IMR-90 (cell line): ENCODE data around the gene FBN3. TPM values are rescaled to one million over a fixed set of nuclear protein-coding genes. Genes with fewer than 3 reads are reported as not detected.

Experiments
- ATAC-seq: fragments of 200-7000 bp; cut with Tn5 transposase; 2 replicates; pipeline ENCODE4 v1.9.1; 2020; ENCODE audit warnings: low read depth, mild to moderate bottlenecking, moderate library complexity
- BruUV-seq: library from RNA; stranded (reverse); fragments of 400-500 nt; replicated peaks from 2 replicates; lab custom pipeline; 2021; lab: Mats Ljungman, UMichigan
- CTCF ChIA-PET: fragments of 300-600 bp; formaldehyde crosslinking; extraction: SDS; loops from one replicate; lab custom pipeline; 2021; ENCODE audit warnings: antibody characterized with exemption; lab: Yijun Ruan, JAX
- POLR2A ChIA-PET: fragments of 300-600 bp; sonication (Branson Sonifier 250); formaldehyde crosslinking; loops from one replicate; lab custom pipeline; 2022; ENCODE audit warnings: antibody characterized with exemption; ENCODE audit not compliant: unreplicated experiment; lab: Charles Lee
- DNase-seq: peaks from one replicate; pipeline ENCODE4 v3.0.0; 2013
- H2AFZ ChIP-seq: replicated peaks from 2 replicates; pipeline ENCODE3; 2013; ENCODE audit warnings: low read length, mild to moderate bottlenecking; ENCODE audit not compliant: poor library complexity
- H2AK5ac ChIP-seq: 2 replicates; pipeline ENCODE4 v1.6.1; 2013; ENCODE audit warnings: low read depth, low read length, inconsistent platforms
- H2AK9ac ChIP-seq: replicated peaks from 2 replicates; pipeline ENCODE3; 2013; ENCODE audit warnings: mild to moderate bottlenecking, low read depth, low read length, moderate library complexity; ENCODE audit not compliant: poor library complexity
- H2BK120ac ChIP-seq: 2 replicates; pipeline ENCODE4 v1.6.1; 2013; ENCODE audit warnings: low read depth, low read length, inconsistent platforms
- H2BK15ac ChIP-seq: 3 replicates; pipeline ENCODE4 v1.6.1; 2013; ENCODE audit warnings: low read depth, low read length, inconsistent platforms
- H2BK20ac ChIP-seq: 2 replicates; pipeline ENCODE4 v1.6.1; 2013; ENCODE audit warnings: low read depth, mild to moderate bottlenecking, inconsistent platforms, low read length, moderate library complexity
- H2BK5ac ChIP-seq: 2 replicates; pipeline ENCODE4 v1.6.1; 2013; ENCODE audit warnings: mild to moderate bottlenecking, low read depth, low read length, inconsistent platforms; ENCODE audit not compliant: poor library complexity, severe bottlenecking
- H3K14ac ChIP-seq: replicated peaks from 2 replicates; pipeline ENCODE4 v1.6.1; 2013; ENCODE audit warnings: low read depth, low read length, inconsistent platforms
- H3K18ac ChIP-seq: 2 replicates; pipeline ENCODE4 v1.6.1; 2013; ENCODE audit warnings: low read depth, low read length, control low read depth
- H3K23ac ChIP-seq: 2 replicates; pipeline ENCODE4 v1.6.1; 2013; ENCODE audit warnings: low read depth, low read length, inconsistent platforms
- H3K27ac ChIP-seq: 2 replicates; pipeline ENCODE4 v1.5.1; 2013; ENCODE audit warnings: mild to moderate bottlenecking, control low read depth, low read length; ENCODE audit not compliant: insufficient read depth
- H3K27me3 ChIP-seq: 2 replicates; pipeline ENCODE4 v1.6.1; 2013; ENCODE audit warnings: low read length; ENCODE audit not compliant: control insufficient read depth, insufficient read depth
- H3K36me3 ChIP-seq: 2 replicates; pipeline ENCODE4 v1.6.1; 2013; ENCODE audit warnings: low read length, mixed read lengths; ENCODE audit not compliant: control insufficient read depth, insufficient read depth
- H3K4ac ChIP-seq: 2 replicates; pipeline ENCODE4 v1.6.1; 2013; ENCODE audit warnings: low read depth, low read length, inconsistent platforms
- H3K4me1 ChIP-seq: 2 replicates; pipeline ENCODE4 v1.6.1; 2013; ENCODE audit warnings: low read length, mixed read lengths; ENCODE audit not compliant: control insufficient read depth, insufficient read depth
- H3K4me2 ChIP-seq: 2 replicates; pipeline ENCODE4 v1.6.1; 2013; ENCODE audit warnings: low read depth, mild to moderate bottlenecking, control low read depth, low read length, moderate library complexity
- H3K4me3 ChIP-seq: 2 replicates; pipeline ENCODE4 v1.5.1; 2013; ENCODE audit warnings: low read depth, mild to moderate bottlenecking, control low read depth, low read length, moderate library complexity; ENCODE audit not compliant: insufficient read depth
- H3K56ac ChIP-seq: 2 replicates; pipeline ENCODE4 v1.6.1; 2013; ENCODE audit warnings: low read length, inconsistent platforms; ENCODE audit not compliant: insufficient read depth; ENCODE audit errors: extremely low read depth
- H3K79me1 ChIP-seq, 2 experiments: 2 replicates each; pipeline ENCODE4 v1.6.1; 2013; ENCODE audit warnings: low read length in 2 of 2, inconsistent platforms in 1 of 2, low read depth in 1 of 2
- H3K9ac ChIP-seq: 2 replicates; pipeline ENCODE4 v1.6.1; 2013; ENCODE audit warnings: low read depth, low read length, control low read depth
- H3K9me1 ChIP-seq: 2 replicates; pipeline ENCODE4 v1.6.1; 2013; ENCODE audit warnings: low read length, inconsistent platforms; ENCODE audit not compliant: insufficient read depth
- H3K9me3 ChIP-seq: 2 replicates; pipeline ENCODE4 v1.6.1; 2013; ENCODE audit warnings: low read length; ENCODE audit not compliant: control insufficient read depth, insufficient read depth
- H4K20me1 ChIP-seq: 2 replicates; pipeline ENCODE4 v1.6.1; 2013; ENCODE audit warnings: low read length, inconsistent platforms; ENCODE audit not compliant: insufficient read depth
- H4K5ac ChIP-seq: 2 replicates; pipeline ENCODE4 v1.6.1; 2013; ENCODE audit warnings: mild to moderate bottlenecking, low read depth, low read length, control low read depth
- H4K8ac ChIP-seq, 2 experiments: 2 replicates each; pipeline ENCODE4 v1.6.1; 2013; ENCODE audit warnings: low read depth in 2 of 2, low read length in 2 of 2, control low read depth in 1 of 2, inconsistent platforms in 1 of 2
- H4K91ac ChIP-seq: 2 replicates; pipeline ENCODE4 v1.6.1; 2013; ENCODE audit warnings: low read depth, low read length, inconsistent platforms; ENCODE audit not compliant: insufficient read depth
- BHLHE40 ChIP-seq: fragments of 150-350 bp; IDR thresholded peaks from 2 replicates; pipeline ENCODE4 v1.6.1; 2016; ENCODE audit warnings: mild to moderate bottlenecking, low read depth, low read length
- CEBPB ChIP-seq: IDR thresholded peaks from 2 replicates; pipeline ENCODE4 v1.6.1; 2012; ENCODE audit warnings: low read depth, low read length, improper control_type of control experiment
- CHD1 ChIP-seq: IDR thresholded peaks from 2 replicates; pipeline ENCODE4 v1.6.1; 2012; ENCODE audit warnings: low read depth, low read length, improper control_type of control experiment
- FOS ChIP-seq: fragments of 150-350 bp; IDR thresholded peaks from 2 replicates; pipeline ENCODE4 v1.6.1; 2016; ENCODE audit warnings: low read depth, low read length
- MAFK ChIP-seq: IDR thresholded peaks from 2 replicates; pipeline ENCODE4 v1.6.1; 2012; ENCODE audit warnings: low read depth, low read length, improper control_type of control experiment
- MAZ ChIP-seq: IDR thresholded peaks from 2 replicates; pipeline ENCODE4 v1.6.1; 2012; ENCODE audit warnings: low read depth, mild to moderate bottlenecking, low read length, improper control_type of control experiment, moderate library complexity, borderline replicate concordance
- MXI1 ChIP-seq: IDR thresholded peaks from 2 replicates; pipeline ENCODE4 v1.6.1; 2012; ENCODE audit warnings: low read depth, mild to moderate bottlenecking, low read length, moderate library complexity, borderline replicate concordance
- NFE2L2 ChIP-seq: fragments of 150-350 bp; IDR thresholded peaks from 2 replicates; pipeline ENCODE4 v1.6.1; 2016; ENCODE audit warnings: low read depth, mild to moderate bottlenecking, low read length
- POLR2A ChIP-seq: IDR thresholded peaks from 2 replicates; pipeline ENCODE4 v1.6.1; 2012; ENCODE audit warnings: mild to moderate bottlenecking, low read depth, low read length
- RAD21 ChIP-seq: IDR thresholded peaks from 2 replicates; pipeline ENCODE4 v1.6.1; 2012; ENCODE audit warnings: low read length, improper control_type of control experiment
- RCOR1 ChIP-seq: IDR thresholded peaks from 2 replicates; pipeline ENCODE4 v1.6.1; 2012; ENCODE audit warnings: mild to moderate bottlenecking, low read length, improper control_type of control experiment; ENCODE audit not compliant: insufficient replicate concordance
- RFX5 ChIP-seq: IDR thresholded peaks from 2 replicates; pipeline ENCODE4 v1.8.0; 2012; ENCODE audit warnings: low read depth, mild to moderate bottlenecking, low read length, moderate library complexity
- SMC3 ChIP-seq: fragments of 150-350 bp; IDR thresholded peaks from 2 replicates; pipeline ENCODE4 v1.6.1; 2016; ENCODE audit warnings: low read depth, mild to moderate bottlenecking, antibody characterized with exemption, low read length, moderate library complexity
- WGBS, 2 experiments: methylation state at CpG; one replicate each; pipeline versions ENCODE4 v1.1.5 to v1.1.7; 2013; ENCODE audit warnings: missing lambda C conversion rate in 2 of 2; ENCODE audit not compliant: insufficient read length in 1 of 2; ENCODE audit errors: extremely low coverage in 2 of 2; 5-methylcytosine and 5-hydroxymethylcytosine counted together
- dilution Hi-C: fragments of 300-500 bp; cut with HindIII; formaldehyde crosslinking; loops from one replicate; pipeline ENCODE4 v1.14.3; 2018; ENCODE audit warnings: low sequenced_read_pairs; ENCODE audit not compliant: unreplicated experiment
- in situ Hi-C: fragments of 300-500 bp; cut with MboI; formaldehyde crosslinking; loops from 3 replicates; pipeline ENCODE4 v1.14.3; 2019; ENCODE audit warnings: low sequenced_read_pairs, inconsistent platforms, mixed read lengths
- intact Hi-C: fragments of 100-400 bp; cut with micrococcal nuclease; formaldehyde crosslinking; loops from 2 replicates; pipeline ENCODE4 v1.10.0; 2022
- polyA plus RNA-seq, 3 experiments: library from polyadenylated mRNA; depleted of rRNA; stranded (reverse); fragments of >200 nt; gene quantifications; 2 replicates each; pipeline ENCODE4 v1.2.3, GENCODE V29; 2012; ENCODE audit warnings: low replicate concordance in 1 of 3
- total RNA-seq: library from RNA; depleted of rRNA; stranded (reverse); fragments of >200 nt; gene quantifications from 2 replicates; pipeline ENCODE4 v1.2.3, GENCODE V29; 2012
- TF ChIP-seq, protein P1 (sequence below): conservative IDR thresholded peaks from 2 replicates; pipeline ENCODE4 v1.5.1; 2012; ENCODE audit warnings: mild to moderate bottlenecking, low read depth, low read length, improper control_type of control experiment
- TF ChIP-seq, protein P2 (sequence below): fragments of 150-350 bp; IDR thresholded peaks from 2 replicates; pipeline ENCODE4 v1.6.1; 2016; ENCODE audit warnings: low read depth, mild to moderate bottlenecking, low read length, moderate library complexity, borderline replicate concordance
- TF ChIP-seq, protein P3 (sequence below): fragments of 150-350 bp; IDR thresholded peaks from 2 replicates; pipeline ENCODE4 v1.6.1; 2017; ENCODE audit warnings: mild to moderate bottlenecking, antibody characterized with exemption, low read length, low read depth

FBN3 gene
- total and polyA plus RNA-seq, 2 of the 4 experiments (the other 2 are of a cell fraction): not detected

DNA sequence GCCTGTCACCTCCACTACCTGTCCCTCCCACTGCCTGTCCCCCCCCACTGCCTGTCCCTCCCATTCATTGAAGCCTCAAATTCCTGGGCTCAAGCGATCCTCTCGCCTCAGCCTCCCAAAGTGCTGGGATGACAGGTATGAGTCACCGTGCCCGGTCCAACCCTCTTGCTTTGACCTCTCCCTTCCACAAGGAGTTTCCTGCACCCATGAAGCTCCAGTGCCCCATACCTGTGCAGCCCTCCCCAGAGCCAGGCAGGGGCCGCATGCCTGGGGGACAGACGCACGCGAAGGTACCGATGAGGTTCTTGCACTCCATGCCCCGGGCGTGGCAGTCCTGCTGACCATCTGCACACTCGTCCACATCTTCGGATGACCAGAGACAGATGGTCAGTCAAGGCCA, 62.5 kb downstream of the FBN3 start:
- Histone ChIP-seq H3K4ac (no peak overlapping the region), H3K4me2 (no peak overlapping the region), H2BK5ac (no peak overlapping the region), H4K91ac (no peak overlapping the region), H4K5ac (no peak overlapping the region), H3K56ac (no peak overlapping the region), H3K27me3 (no peaks in the 10 kb centered on the region), H3K18ac (no peak overlapping the region), H3K27ac (no peak overlapping the region), H3K4me1 (no peaks in the 10 kb centered on the region), H3K9me3 (peaks cover 3% of the 10 kb centered on the region; the same call in 1 of the 2 replicates), H3K4me3 (no peak overlapping the region), H2AFZ (no peak overlapping the region), H2BK20ac (no peak overlapping the region), H2BK15ac (no peak overlapping the region), H3K23ac (no peak overlapping the region), H3K79me1 (no peaks in the 10 kb centered on the region), H3K9me1 (no peaks in the 10 kb centered on the region), H4K20me1 (no peaks in the 10 kb centered on the region), H3K9ac (no peak overlapping the region), H4K8ac (no peak overlapping the region), H2BK120ac (no peak overlapping the region), H3K36me3 (no peaks in the 10 kb centered on the region), H2AK9ac (no peak overlapping the region), H3K14ac (no peak overlapping the region), H2AK5ac (no peak overlapping the region)
- 89% methylated on average over 10 of the region's 13 CpGs; no CpG with 5 or more reads in 1 of the 2 experiments for WGBS, 2 experiments
- dilution Hi-C loops (no loop called here), in situ Hi-C loops (no loop called here), intact Hi-C loops (no loop called here)
- no TSS peak for BruUV-seq
- CTCF ChIA-PET: no interaction called here
- TF ChIP-seq POLR2A (no peak), MXI1 (no peak), RAD21 (no peak), RFX5 (no peak), MAFK (no peak), MAZ (no peak), BHLHE40 (no peak), NFE2L2 (no peak), CEBPB (no peak), SMC3 (no peak), RCOR1 (no peak), FOS (no peak), CHD1 (no peak)
- TF ChIP-seq, protein P1, sequence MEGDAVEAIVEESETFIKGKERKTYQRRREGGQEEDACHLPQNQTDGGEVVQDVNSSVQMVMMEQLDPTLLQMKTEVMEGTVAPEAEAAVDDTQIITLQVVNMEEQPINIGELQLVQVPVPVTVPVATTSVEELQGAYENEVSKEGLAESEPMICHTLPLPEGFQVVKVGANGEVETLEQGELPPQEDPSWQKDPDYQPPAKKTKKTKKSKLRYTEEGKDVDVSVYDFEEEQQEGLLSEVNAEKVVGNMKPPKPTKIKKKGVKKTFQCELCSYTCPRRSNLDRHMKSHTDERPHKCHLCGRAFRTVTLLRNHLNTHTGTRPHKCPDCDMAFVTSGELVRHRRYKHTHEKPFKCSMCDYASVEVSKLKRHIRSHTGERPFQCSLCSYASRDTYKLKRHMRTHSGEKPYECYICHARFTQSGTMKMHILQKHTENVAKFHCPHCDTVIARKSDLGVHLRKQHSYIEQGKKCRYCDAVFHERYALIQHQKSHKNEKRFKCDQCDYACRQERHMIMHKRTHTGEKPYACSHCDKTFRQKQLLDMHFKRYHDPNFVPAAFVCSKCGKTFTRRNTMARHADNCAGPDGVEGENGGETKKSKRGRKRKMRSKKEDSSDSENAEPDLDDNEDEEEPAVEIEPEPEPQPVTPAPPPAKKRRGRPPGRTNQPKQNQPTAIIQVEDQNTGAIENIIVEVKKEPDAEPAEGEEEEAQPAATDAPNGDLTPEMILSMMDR: no peak
- TF ChIP-seq, protein P2, sequence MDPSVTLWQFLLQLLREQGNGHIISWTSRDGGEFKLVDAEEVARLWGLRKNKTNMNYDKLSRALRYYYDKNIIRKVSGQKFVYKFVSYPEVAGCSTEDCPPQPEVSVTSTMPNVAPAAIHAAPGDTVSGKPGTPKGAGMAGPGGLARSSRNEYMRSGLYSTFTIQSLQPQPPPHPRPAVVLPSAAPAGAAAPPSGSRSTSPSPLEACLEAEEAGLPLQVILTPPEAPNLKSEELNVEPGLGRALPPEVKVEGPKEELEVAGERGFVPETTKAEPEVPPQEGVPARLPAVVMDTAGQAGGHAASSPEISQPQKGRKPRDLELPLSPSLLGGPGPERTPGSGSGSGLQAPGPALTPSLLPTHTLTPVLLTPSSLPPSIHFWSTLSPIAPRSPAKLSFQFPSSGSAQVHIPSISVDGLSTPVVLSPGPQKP: no peak
- TF ChIP-seq, protein P3, sequence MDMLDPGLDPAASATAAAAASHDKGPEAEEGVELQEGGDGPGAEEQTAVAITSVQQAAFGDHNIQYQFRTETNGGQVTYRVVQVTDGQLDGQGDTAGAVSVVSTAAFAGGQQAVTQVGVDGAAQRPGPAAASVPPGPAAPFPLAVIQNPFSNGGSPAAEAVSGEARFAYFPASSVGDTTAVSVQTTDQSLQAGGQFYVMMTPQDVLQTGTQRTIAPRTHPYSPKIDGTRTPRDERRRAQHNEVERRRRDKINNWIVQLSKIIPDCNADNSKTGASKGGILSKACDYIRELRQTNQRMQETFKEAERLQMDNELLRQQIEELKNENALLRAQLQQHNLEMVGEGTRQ: no peak
- DNase-seq (no peak), ATAC-seq (no peak)
- POLR2A ChIA-PET: no interaction called here
